Measurements from ENCODE around the gene SHROOM1. TPM values are rescaled to one million over a fixed set of nuclear protein-coding genes. Genes with fewer than 3 reads are reported as not detected.

Gene SHROOM1
- total and polyA plus RNA-seq, 9 of the 15 experiments (the other 6 are each of a cell fraction or from before 2014, with no cell fraction given) = 0.44 to 26.5 (median 11.9) TPM

DNA sequence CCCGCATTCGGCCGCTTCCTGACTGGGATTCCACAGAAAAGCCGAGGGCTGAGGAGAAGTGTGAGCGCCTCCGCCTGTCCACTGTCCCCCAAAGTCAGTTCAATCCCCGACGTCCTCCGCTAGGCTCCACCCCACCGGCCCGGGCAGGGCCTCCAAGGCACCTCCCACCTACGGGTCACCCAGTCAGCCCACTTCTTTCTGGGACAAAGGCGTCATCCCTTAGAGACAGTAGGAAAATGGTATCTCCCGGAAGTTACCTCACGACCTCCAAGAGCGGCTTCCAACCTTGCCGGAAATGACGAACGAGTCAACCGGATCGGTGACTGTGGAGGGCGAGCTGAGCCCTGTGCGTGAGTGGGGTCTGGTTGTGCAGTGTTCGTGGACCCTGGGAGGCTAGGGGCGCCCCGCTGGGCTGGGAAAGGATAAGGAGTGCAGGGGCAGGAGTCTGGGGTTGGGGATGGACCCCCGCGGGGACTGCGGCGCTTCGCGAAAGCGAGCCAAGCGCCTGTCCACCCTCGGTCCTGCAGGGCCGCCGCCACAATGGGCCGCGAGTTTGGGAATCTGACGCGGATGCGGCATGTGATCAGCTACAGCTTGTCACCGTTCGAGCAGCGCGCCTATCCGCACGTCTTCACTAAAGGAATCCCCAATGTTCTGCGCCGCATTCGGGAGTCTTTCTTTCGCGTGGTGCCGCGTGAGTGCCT lies 36.0 kb upstream of the SHROOM1 start, which contains the start of the genes GDF9 and UQCRQ (continued):
- TF ChIP-seq, protein P1, sequence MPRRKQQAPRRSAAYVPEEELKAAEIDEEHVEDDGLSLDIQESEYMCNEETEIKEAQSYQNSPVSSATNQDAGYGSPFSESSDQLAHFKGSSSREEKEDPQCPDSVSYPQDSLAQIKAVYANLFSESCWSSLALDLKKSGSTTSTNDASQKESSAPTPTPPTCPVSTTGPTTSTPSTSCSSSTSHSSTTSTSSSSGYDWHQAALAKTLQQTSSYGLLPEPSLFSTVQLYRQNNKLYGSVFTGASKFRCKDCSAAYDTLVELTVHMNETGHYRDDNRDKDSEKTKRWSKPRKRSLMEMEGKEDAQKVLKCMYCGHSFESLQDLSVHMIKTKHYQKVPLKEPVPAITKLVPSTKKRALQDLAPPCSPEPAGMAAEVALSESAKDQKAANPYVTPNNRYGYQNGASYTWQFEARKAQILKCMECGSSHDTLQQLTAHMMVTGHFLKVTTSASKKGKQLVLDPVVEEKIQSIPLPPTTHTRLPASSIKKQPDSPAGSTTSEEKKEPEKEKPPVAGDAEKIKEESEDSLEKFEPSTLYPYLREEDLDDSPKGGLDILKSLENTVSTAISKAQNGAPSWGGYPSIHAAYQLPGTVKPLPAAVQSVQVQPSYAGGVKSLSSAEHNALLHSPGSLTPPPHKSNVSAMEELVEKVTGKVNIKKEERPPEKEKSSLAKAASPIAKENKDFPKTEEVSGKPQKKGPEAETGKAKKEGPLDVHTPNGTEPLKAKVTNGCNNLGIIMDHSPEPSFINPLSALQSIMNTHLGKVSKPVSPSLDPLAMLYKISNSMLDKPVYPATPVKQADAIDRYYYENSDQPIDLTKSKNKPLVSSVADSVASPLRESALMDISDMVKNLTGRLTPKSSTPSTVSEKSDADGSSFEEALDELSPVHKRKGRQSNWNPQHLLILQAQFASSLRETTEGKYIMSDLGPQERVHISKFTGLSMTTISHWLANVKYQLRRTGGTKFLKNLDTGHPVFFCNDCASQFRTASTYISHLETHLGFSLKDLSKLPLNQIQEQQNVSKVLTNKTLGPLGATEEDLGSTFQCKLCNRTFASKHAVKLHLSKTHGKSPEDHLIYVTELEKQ (CRISPR knock-in tag; IDR thresholded peaks at IDR 0.05) = no peak
- TF ChIP-seq, protein P2, sequence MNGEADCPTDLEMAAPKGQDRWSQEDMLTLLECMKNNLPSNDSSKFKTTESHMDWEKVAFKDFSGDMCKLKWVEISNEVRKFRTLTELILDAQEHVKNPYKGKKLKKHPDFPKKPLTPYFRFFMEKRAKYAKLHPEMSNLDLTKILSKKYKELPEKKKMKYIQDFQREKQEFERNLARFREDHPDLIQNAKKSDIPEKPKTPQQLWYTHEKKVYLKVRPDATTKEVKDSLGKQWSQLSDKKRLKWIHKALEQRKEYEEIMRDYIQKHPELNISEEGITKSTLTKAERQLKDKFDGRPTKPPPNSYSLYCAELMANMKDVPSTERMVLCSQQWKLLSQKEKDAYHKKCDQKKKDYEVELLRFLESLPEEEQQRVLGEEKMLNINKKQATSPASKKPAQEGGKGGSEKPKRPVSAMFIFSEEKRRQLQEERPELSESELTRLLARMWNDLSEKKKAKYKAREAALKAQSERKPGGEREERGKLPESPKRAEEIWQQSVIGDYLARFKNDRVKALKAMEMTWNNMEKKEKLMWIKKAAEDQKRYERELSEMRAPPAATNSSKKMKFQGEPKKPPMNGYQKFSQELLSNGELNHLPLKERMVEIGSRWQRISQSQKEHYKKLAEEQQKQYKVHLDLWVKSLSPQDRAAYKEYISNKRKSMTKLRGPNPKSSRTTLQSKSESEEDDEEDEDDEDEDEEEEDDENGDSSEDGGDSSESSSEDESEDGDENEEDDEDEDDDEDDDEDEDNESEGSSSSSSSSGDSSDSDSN (IDR thresholded peaks at IDR 0.05; ENCODE audit: borderline replicate concordance in 1 of 2, low read depth in 2 of 2, low read length in 2 of 2) = no peak
- TF ChIP-seq TRIM24 (IDR thresholded peaks at IDR 0.05) (peak in 1 of 2 experiments; percentile 52; a peak in 2 of 4 replicates), ZKSCAN8 (CRISPR knock-in tag; IDR thresholded peaks at IDR 0.05) (no peak), SOX6 (IDR thresholded peaks at IDR 0.05) (peak; percentile 71), HNRNPLL (IDR thresholded peaks at IDR 0.05; ENCODE audit: low read depth, low read length, poor library complexity, severe bottlenecking) (no peak), ZNF347 (CRISPR knock-in tag; IDR thresholded peaks at IDR 0.05; ENCODE audit: low read depth) (no peak), CXXC5 (CRISPR knock-in tag; IDR thresholded peaks at IDR 0.05) (peak; percentile 70), NFE2L1 (tag; IDR thresholded peaks at IDR 0.05; ENCODE audit: borderline replicate concordance, low read depth) (no peak), KHSRP (IDR thresholded peaks at IDR 0.05) (no peak; the same call in 1 of the 2 replicates), FOXK1 (CRISPR knock-in tag; IDR thresholded peaks at IDR 0.05; ENCODE audit: borderline replicate concordance) (0 out of 2 replicates have a peak, but pooled peaks have one; percentile 17), KLF16 (IDR thresholded peaks at IDR 0.05) (0 out of 2 replicates have a peak, but pooled peaks have one; percentile 22), NFIX (CRISPR knock-in tag; IDR thresholded peaks at IDR 0.05; ENCODE audit: low read depth) (no peak), CCNT2 (IDR thresholded peaks at IDR 0.05; ENCODE audit: borderline replicate concordance, extremely low read depth, insufficient read length, low read depth, low read length) (no peak), FOXM1 (IDR thresholded peaks at IDR 0.05; ENCODE audit: low read depth) (no peak), FOXM1 (CRISPR knock-in tag; IDR thresholded peaks at IDR 0.05; ENCODE audit: low read depth) (peak; percentile 45; the same call in 1 of the 2 replicates)
- TF ChIP-seq, protein P3, sequence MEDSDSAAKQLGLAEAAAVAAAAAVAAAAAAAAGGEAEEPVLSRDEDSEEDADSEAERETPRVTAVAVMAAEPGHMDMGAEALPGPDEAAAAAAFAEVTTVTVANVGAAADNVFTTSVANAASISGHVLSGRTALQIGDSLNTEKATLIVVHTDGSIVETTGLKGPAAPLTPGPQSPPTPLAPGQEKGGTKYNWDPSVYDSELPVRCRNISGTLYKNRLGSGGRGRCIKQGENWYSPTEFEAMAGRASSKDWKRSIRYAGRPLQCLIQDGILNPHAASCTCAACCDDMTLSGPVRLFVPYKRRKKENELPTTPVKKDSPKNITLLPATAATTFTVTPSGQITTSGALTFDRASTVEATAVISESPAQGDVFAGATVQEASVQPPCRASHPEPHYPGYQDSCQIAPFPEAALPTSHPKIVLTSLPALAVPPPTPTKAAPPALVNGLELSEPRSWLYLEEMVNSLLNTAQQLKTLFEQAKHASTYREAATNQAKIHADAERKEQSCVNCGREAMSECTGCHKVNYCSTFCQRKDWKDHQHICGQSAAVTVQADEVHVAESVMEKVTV (CRISPR knock-in tag; IDR thresholded peaks at IDR 0.05) = peak; percentile 77

Measured in K562 (cell line).